Parathyroid adenoma (tissue), 2 donors: ENCODE results near the gene FYB1.

Source experiments
- H2AFZ ChIP-seq: fragments of 300-600 bp; sonication (generic); one replicate; pipeline ENCODE4 v1.7.0; 2017; ENCODE audit warnings: antibody characterized with exemption, mild to moderate bottlenecking
- H3K27ac ChIP-seq: fragments of 300-600 bp; sonication (generic); one replicate; pipeline ENCODE4 v1.7.0; 2017
- H3K27me3 ChIP-seq: fragments of 300-600 bp; sonication (generic); one replicate; pipeline ENCODE4 v1.7.0; 2017; ENCODE audit warnings: low read length; ENCODE audit not compliant: control insufficient read depth, insufficient read depth
- H3K36me3 ChIP-seq: fragments of 300-600 bp; sonication (generic); one replicate; pipeline ENCODE4 v1.7.0; 2017; ENCODE audit warnings: low read length; ENCODE audit not compliant: control insufficient read depth, insufficient read depth
- H3K4me1 ChIP-seq: fragments of 300-600 bp; sonication (generic); one replicate; pipeline ENCODE4 v1.7.0; 2017; ENCODE audit warnings: control low read depth
- H3K4me2 ChIP-seq: fragments of 300-600 bp; sonication (generic); one replicate; pipeline ENCODE4 v1.7.0; 2017; ENCODE audit warnings: low read length
- H3K4me3 ChIP-seq: fragments of 300-600 bp; sonication (generic); one replicate; pipeline ENCODE4 v1.7.0; 2017; ENCODE audit warnings: low read depth, low read length
- H3K79me2 ChIP-seq: fragments of 300-600 bp; sonication (generic); one replicate; pipeline ENCODE4 v1.7.0; 2017; ENCODE audit warnings: control low read depth
- H3K9ac ChIP-seq: fragments of 300-600 bp; sonication (generic); one replicate; pipeline ENCODE4 v1.7.0; 2017; ENCODE audit warnings: mild to moderate bottlenecking
- H3K9me3 ChIP-seq: fragments of 300-600 bp; sonication (generic); one replicate; pipeline ENCODE4 v1.7.0; 2017; ENCODE audit warnings: low read length; ENCODE audit not compliant: control insufficient read depth
- TF ChIP-seq, protein P1 (sequence below): fragments of 300-600 bp; sonication (generic); IDR thresholded peaks from one replicate; pipeline ENCODE4 v1.7.0; 2017; ENCODE audit warnings: antibody characterized with exemption, mild to moderate bottlenecking
- donor health status: primary hyperparathyroidism.

FYB1 gene

DNA sequence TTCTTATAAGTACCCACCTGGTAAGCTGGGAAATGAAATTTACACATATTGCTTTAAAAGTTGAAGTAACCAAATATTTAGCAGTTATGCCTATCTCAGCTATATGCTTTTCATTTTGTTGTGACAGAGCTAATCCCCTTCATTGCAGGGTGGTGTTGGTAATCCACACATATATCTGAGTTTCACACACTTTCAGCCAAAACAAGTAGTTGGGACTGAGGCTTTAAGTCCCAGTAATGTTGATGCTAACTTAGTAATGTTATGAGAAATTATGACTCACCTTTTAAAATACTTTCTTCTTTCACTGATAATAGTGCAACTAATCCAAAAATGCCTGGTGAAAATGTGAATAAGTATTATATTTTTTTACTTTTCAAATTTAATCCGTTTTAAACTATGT, 126.0 kb downstream of the FYB1 start:
- Histone ChIP-seq H3K4me3 (no peak overlapping the region), H3K79me2 (no peaks in the 10 kb centered on the region), H3K4me1 (no peaks in the 10 kb centered on the region), H3K27ac (no peak overlapping the region), H3K9ac (no peak overlapping the region), H3K9me3 (no peaks in the 10 kb centered on the region), H3K4me2 (no peak overlapping the region), H2AFZ (no peak overlapping the region), H3K27me3 (no peaks in the 10 kb centered on the region), H3K36me3 (no peaks in the 10 kb centered on the region)
- TF ChIP-seq, protein P1, sequence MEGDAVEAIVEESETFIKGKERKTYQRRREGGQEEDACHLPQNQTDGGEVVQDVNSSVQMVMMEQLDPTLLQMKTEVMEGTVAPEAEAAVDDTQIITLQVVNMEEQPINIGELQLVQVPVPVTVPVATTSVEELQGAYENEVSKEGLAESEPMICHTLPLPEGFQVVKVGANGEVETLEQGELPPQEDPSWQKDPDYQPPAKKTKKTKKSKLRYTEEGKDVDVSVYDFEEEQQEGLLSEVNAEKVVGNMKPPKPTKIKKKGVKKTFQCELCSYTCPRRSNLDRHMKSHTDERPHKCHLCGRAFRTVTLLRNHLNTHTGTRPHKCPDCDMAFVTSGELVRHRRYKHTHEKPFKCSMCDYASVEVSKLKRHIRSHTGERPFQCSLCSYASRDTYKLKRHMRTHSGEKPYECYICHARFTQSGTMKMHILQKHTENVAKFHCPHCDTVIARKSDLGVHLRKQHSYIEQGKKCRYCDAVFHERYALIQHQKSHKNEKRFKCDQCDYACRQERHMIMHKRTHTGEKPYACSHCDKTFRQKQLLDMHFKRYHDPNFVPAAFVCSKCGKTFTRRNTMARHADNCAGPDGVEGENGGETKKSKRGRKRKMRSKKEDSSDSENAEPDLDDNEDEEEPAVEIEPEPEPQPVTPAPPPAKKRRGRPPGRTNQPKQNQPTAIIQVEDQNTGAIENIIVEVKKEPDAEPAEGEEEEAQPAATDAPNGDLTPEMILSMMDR, result no peak

DNA sequence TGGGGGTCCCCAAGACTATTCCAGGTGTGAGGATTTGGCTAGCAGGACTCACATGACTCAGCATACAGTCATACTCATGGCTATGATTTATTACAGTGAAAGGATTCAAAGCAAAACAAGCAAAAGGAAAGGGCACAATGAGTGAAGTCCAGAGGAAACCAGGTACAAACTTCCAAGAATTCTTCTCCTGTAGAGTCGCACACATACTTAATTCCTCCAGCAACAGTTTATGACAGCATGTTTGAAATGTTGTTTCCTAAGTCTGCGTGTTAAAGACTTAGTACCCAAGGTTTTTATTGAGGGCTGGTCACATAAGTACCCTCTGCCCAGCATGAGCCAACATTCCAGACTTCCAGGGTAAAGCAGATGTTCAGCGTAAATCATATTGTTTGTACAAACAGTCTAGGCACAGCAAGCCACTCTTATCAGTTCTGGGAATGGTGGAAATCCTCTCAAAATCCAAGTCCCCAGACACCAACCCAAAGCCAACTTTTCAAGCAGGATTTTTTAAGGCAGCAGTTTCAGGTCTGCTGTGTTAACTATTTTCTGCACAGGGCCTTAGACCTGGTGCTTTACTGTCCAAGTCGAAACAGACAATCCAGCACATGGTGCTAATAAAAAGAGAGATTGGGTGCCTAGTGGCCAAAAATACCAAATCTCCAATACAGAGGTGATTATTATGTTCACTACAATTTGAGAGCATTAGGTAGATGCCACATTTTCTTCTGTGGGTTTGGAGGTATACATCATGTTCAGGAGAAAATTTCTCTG, 126.6 kb downstream of the FYB1 start:
- Histone ChIP-seq H3K4me2 (no peak overlapping the region), H3K9me3 (no peaks in the 10 kb centered on the region), H3K9ac (no peak overlapping the region), H3K27ac (no peak overlapping the region), H3K79me2 (no peaks in the 10 kb centered on the region), H3K4me1 (no peaks in the 10 kb centered on the region), H3K27me3 (no peaks in the 10 kb centered on the region), H2AFZ (no peak overlapping the region), H3K36me3 (no peaks in the 10 kb centered on the region), H3K4me3 (no peak overlapping the region)
- TF ChIP-seq, protein P1, result no peak

DNA sequence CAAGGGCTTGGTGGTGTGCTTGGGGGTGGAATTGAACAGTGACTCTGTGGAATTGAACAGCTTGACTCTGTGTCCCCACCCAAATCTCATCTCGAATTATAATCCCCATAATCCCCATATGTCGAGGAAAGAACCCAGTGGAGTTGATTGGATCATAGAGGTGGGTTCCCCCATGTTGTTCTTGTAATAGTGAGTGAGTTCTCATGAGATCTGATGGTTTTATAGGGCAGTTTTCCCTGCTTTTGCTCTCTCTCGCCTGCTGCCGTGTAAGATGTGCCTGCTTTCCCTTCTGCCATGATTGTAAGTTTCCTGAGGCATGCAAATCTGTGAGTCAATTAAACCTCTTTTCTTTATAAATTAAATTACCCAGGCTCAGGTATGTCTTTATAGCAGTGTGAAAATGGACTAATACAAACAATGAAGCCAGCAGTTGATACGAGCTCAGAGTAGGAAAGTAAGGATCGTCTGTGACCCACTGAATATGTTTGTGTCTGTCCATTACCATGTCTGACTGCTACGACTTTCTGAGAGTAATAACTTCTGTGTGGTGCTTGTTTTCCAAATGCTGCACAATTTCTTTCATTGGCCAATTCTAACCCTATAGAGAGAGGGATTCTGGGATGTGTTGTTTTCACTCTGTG, 127.3 kb downstream of the FYB1 start:
- no peaks in the 10 kb centered on the region for H3K36me3 ChIP-seq
- no peak overlapping the region for H3K4me2 ChIP-seq
- H3K4me3 ChIP-seq, result no peak overlapping the region
- H2AFZ ChIP-seq, result no peak overlapping the region
- H3K79me2 ChIP-seq, result no peaks in the 10 kb centered on the region
- no peaks in the 10 kb centered on the region for H3K27me3 ChIP-seq
- H3K9me3 ChIP-seq, result no peaks in the 10 kb centered on the region
- no peaks in the 10 kb centered on the region for H3K4me1 ChIP-seq
- no peak overlapping the region for H3K9ac ChIP-seq
- no peak overlapping the region for H3K27ac ChIP-seq
- TF ChIP-seq, protein P1, result no peak

DNA sequence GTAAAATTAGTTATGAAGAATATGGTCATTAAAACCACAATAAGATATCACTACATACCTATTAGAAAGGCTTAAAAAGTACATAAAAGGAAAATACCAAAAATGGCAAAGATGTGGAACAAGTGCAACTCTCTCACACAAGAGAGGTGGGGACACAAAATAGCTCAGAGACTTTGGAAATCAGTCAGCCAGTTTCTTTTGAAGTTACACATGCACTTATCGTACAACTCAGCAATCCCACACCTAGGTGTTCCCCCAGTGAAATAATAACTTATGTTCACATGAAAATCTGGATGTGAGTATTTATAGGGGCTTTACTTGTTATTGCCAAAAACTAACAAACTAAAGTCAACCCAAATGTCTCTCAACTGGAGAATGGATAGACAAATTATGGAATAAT, 135.4 kb downstream of the FYB1 start:
- Histone ChIP-seq H2AFZ (no peak overlapping the region), H3K27ac (no peak overlapping the region), H3K36me3 (no peaks in the 10 kb centered on the region), H3K79me2 (no peaks in the 10 kb centered on the region), H3K4me1 (no peaks in the 10 kb centered on the region), H3K4me2 (no peak overlapping the region), H3K27me3 (no peaks in the 10 kb centered on the region), H3K9me3 (no peaks in the 10 kb centered on the region), H3K4me3 (no peak overlapping the region), H3K9ac (no peak overlapping the region)
- TF ChIP-seq, protein P1, result no peak
